GM18526 (cell line): ENCODE measurements around the gene RPTOR.

Source experiments
- POLR2A ChIP-seq: IDR thresholded peaks from 3 replicates; pipeline ENCODE4 v1.6.1; 2011; ENCODE audit not compliant: insufficient read length; ENCODE audit errors: extremely low read depth

Gene RPTOR

DNA sequence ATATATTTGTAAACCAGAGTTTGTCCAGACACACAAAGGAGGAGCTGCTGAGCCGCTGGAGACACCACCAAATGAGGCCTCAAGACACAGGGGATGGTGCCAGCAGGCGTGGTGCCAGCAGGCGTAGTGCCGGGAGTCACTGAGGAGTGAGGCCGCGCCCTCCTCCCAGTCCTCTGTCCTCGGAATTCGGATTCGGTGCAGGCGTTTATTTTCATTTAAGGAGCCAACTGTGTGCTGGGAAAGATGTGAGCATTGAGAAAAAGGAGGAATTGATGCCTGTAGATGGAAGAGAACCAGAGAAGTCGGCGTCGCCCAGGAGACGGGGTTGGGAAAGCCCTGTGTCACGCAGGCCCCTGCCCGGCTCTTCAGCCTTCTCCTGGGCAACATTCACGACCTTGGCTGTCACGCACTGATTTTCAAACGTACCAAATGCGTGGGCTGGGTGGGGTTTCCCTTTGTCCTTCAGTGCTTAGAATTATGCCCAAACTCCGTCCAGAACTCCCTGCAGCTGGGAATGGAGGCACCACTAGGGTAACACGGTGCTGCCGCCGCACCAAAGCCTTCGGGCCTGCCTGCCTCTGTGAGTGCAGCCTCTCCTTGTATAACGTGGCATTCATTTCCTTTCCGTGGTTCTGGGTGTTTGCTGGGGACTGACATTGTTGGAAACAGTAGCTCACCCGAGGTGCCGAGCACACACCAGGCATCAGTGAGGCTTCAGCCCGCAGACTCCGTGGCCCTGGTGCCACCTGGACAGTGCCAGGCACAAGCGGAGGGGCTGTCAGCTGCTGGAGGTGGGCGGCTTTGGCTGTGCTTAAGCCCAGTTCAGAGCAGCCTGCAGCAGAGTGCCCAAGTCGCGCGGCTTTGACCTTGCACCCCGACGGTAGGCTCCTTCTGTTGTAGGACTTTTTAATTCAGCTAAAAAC, 398.0 kb downstream of the RPTOR start:
- TF ChIP-seq POLR2A, result no peak

DNA sequence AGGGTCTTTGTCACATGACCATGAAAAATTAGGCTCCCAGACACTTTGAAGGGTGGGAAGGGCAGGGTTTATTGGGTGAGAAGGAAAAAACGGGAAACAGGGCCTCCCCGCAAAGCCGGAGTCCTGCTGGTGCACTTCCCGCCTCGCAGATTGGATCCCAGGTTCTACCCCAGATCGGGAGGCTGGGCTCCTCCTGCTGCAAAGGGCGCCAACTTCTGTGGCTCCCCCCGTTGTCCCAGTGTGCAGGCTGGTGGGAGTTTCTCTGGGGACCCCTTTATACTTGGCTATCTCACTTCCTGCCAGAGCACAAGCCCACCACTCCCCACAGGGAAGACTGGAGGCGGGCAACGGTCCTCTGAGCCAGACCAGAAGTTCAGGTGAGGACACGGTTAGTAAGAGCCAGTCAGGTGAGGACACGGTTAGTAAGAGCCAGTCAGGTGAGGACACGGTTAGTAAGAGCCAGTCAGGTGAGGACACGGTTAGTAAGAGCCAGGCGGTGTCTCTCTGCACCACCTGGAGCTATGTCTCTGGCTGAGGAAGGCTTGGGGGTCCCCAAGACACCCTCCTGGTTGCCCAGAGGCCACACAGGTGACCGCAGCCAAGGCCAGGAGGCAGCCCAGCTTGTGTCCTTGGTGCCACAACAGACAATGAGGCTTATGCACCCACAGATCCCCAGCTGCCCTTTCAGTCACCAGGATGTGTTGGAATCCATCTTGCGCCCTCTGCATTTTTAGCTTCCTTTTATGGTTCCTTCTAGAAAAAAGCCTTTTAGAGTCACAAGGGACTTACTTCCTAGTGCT, 398.9 kb downstream of the RPTOR start:
- no peak for TF ChIP-seq POLR2A

- TF ChIP-seq POLR2A, result no peak
Observed at GRCh38 chr17:80944326-80944725, 399.7 kb downstream of the RPTOR start.

GRCh38 chr17:80945736-80946135, 401.1 kb downstream of the RPTOR start:
- no peak for TF ChIP-seq POLR2A

GRCh38 chr17:80946449-80946848, 401.8 kb downstream of the RPTOR start:
- no peak for TF ChIP-seq POLR2A

GRCh38 chr17:80947200-80947940, 402.7 kb downstream of the RPTOR start:
- TF ChIP-seq POLR2A, result no peak

DNA sequence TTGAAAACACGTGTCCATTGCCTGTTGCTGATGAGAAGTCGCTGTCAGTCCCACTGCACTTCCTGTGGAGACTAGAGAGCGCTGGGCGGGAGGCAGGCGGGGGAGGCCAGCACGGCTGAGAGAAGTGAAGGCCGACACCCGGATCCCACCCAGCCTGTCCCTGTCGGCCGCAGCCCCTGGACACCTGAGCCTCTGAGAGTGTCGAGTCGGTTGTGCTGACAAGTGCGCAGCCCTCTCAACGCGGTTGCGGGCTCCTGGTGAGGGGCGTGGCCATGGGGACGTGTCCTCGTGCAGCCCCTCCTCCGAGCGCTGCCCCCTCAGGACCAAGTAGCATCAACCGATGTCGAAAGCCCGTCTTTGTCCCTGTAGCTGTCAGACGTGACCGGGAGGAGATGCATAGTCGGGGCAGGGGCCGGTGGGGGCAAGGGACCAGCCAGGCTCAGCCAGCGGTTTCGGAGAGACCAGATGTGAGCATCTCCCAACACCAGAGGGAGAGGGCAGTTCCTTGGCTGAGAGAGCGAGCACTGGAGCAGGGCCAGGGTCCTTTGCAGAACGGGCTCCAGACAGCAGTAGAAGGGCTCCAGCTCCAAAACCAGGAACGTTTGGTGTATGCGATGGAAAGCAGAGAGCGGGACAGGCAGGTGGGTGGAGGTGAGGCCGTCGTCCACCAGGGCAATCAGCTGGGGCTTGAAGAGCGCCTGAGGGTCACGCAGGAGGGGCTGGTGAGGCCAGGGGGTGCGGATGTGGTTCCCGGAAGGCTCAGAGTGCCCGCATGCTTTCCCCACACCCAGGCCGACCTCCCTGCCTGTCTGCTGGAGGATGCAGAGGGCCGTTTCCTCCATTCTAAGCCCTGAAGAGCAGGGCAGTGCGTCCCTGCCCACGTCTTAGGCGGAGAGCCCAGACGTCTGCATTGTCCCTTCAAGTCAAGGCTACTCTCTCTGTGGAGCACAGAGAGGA, 403.7 kb downstream of the RPTOR start:
- TF ChIP-seq POLR2A, result no peak

DNA sequence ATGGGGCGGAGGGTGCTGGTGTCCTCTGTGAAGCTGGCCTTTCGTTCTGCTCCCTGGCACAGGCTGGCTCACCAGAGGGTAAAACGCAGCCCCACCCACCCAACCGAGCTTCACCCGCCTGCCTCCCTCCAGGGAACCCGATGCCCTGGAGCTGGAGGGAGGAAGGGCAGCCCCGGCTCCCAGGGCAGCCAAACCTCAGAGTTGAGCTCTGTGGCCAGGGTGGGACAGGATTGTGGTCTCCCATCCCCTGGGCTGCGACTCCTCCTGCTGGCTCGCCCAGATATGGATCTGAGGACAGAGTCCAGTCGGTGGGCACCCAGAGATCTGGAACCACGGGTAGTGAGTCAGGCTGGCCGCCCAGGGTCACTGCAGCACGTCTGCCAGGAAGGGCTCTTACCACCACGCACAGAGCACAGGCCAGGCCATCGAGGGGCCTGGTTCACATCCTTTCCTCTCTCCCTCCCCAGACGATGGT, 404.4 kb downstream of the RPTOR start:
- no peak for TF ChIP-seq POLR2A

GRCh38 chr17:80949451-80950421, 405.1 kb downstream of the RPTOR start:
- TF ChIP-seq POLR2A, result no peak

GRCh38 chr17:80950466-80951120, 406.0 kb downstream of the RPTOR start:
- no peak for TF ChIP-seq POLR2A

- TF ChIP-seq POLR2A, result no peak
Observed at GRCh38 chr17:80951121-80952090, 406.8 kb downstream of the RPTOR start.
